GM19193 (cell line): ENCODE data around the gene ZNF132.

ENCODE experiments used
- POLR2A ChIP-seq: IDR thresholded peaks from 4 replicates; pipeline ENCODE4 v1.6.1; 2011; ENCODE audit not compliant: insufficient read depth, insufficient read length; ENCODE audit errors: extremely low read depth

Gene ZNF132

GRCh38 chr19:58382997-58383603 lies 56.9 kb downstream of the ZNF132 start:
- TF ChIP-seq POLR2A, result no peak
